Measurements from ENCODE around the gene GJD4.

GJD4 gene

GRCh38 chr10:35605191-35605590 lies at the start of gene GJD4:
GJD4 (plus strand) TSS chr10:35605341; CDS start chr10:35605568, 227 bp downstream.
- FAIRE-seq = no peak

GRCh38 chr10:35555962-35556930 lies 48.9 kb upstream of the GJD4 start:
- FAIRE-seq = no peak

GRCh38 chr10:35558276-35558675 lies 46.9 kb upstream of the GJD4 start:
- no peak for FAIRE-seq

GRCh38 chr10:35559416-35559815 lies 45.7 kb upstream of the GJD4 start:
- no peak for FAIRE-seq

GRCh38 chr10:35561715-35562114 lies 43.4 kb upstream of the GJD4 start:
- no peak for FAIRE-seq

GRCh38 chr10:35562427-35562826 lies 42.7 kb upstream of the GJD4 start:
- FAIRE-seq = no peak

GRCh38 chr10:35563261-35563891 lies 41.8 kb upstream of the GJD4 start:
- FAIRE-seq = peak; percentile 73

GRCh38 chr10:35564341-35564968 lies 40.7 kb upstream of the GJD4 start:
- FAIRE-seq = no peak

- no peak for FAIRE-seq
Observed at GRCh38 chr10:35565602-35566081, 39.5 kb upstream of the GJD4 start.

GRCh38 chr10:35567951-35568350 lies 37.2 kb upstream of the GJD4 start:
- FAIRE-seq = no peak

- no peak for FAIRE-seq
Observed at GRCh38 chr10:35568483-35569015, 36.6 kb upstream of the GJD4 start.

GRCh38 chr10:35569111-35569707 lies 35.9 kb upstream of the GJD4 start:
- no peak for FAIRE-seq

- no peak for FAIRE-seq
Observed at GRCh38 chr10:35569836-35570235, 35.3 kb upstream of the GJD4 start.

GRCh38 chr10:35570397-35570796 lies 34.7 kb upstream of the GJD4 start:
- FAIRE-seq = no peak

- no peak for FAIRE-seq
Observed at GRCh38 chr10:35572583-35572982, 32.6 kb upstream of the GJD4 start.

GRCh38 chr10:35573796-35574195 lies 31.3 kb upstream of the GJD4 start:
- FAIRE-seq = no peak

- FAIRE-seq = no peak
Observed at GRCh38 chr10:35574924-35575352, 30.2 kb upstream of the GJD4 start.

- FAIRE-seq = no peak
Observed at GRCh38 chr10:35575640-35576039, 29.5 kb upstream of the GJD4 start.

- FAIRE-seq = no peak
Observed at GRCh38 chr10:35576730-35577129, 28.4 kb upstream of the GJD4 start.

- FAIRE-seq = no peak
Observed at GRCh38 chr10:35577926-35578617, 27.1 kb upstream of the GJD4 start.

- no peak for FAIRE-seq
Observed at GRCh38 chr10:35578618-35578956, 26.6 kb upstream of the GJD4 start.

GRCh38 chr10:35579116-35579515 lies 26.0 kb upstream of the GJD4 start:
- FAIRE-seq = no peak

Data from A204.1 (cell line).